ENCODE results near the gene LAMA5.

GRCh38 chr20:62293946-62294345 is 73.2 kb downstream of the LAMA5 start:
- TF ChIP-seq POLR2A (IDR thresholded peaks at IDR 0.05) (no peak), CTCF (IDR thresholded peaks at IDR 0.05) (no peak), POLR2AphosphoS5 (IDR thresholded peaks at IDR 0.05) (no peak), EP300 (IDR thresholded peaks at IDR 0.05) (no peak)

Data from sigmoid colon (tissue), 4 donors.